HL-60 (cell line): ENCODE data around the gene RET.

Experiments
- CTCF ChIP-seq: IDR thresholded peaks from one replicate; pipeline ENCODE4 v1.5.1; 2011; ENCODE audit warnings: low read length, control low read depth, inconsistent platforms; ENCODE audit not compliant: insufficient read depth
- GABPA ChIP-seq: IDR thresholded peaks from 2 replicates; pipeline ENCODE4 v1.6.1; 2012; ENCODE audit warnings: low read depth

GRCh38 chr10:43040482-43041256 lies 36.2 kb upstream of the RET start:
- TF ChIP-seq CTCF (no peak), GABPA (no peak)
